ENCODE data around the gene SLCO4A1.

Gene SLCO4A1

GRCh38 chr20:62642051-62642665 lies at the start of gene SLCO4A1:
Gene SLCO4A1, plus strand, starts transcription at chr20:62642503. Its CDS starts 13,952 bp downstream, at chr20:62656455.
- DNase-seq, result peak; percentile 69

- DNase-seq, result no peak
These were observed 49.7 kb upstream of the SLCO4A1 start for GRCh38 chr20:62592506-62593177.

GRCh38 chr20:62593616-62594015 lies 48.7 kb upstream of the SLCO4A1 start:
- no peak for DNase-seq

- DNase-seq, result no peak
These were observed 47.2 kb upstream of the SLCO4A1 start for GRCh38 chr20:62595069-62595468.

- no peak for DNase-seq
These were observed 46.8 kb upstream of the SLCO4A1 start for GRCh38 chr20:62595491-62595890.

GRCh38 chr20:62596486-62596885 lies 45.8 kb upstream of the SLCO4A1 start:
- no peak for DNase-seq

- DNase-seq, result no peak
These were observed 45.4 kb upstream of the SLCO4A1 start for GRCh38 chr20:62596921-62597320.

GRCh38 chr20:62597416-62598115 lies 44.7 kb upstream of the SLCO4A1 start:
- no peak for DNase-seq

- DNase-seq, result peak; percentile 74
These were observed 43.5 kb upstream of the SLCO4A1 start for GRCh38 chr20:62598761-62599194.

- no peak for DNase-seq
These were observed 42.8 kb upstream of the SLCO4A1 start for GRCh38 chr20:62599216-62600110.

GRCh38 chr20:62601172-62601571 lies 41.1 kb upstream of the SLCO4A1 start:
- no peak for DNase-seq

GRCh38 chr20:62601714-62602113 lies 40.6 kb upstream of the SLCO4A1 start:
- no peak for DNase-seq

- no peak for DNase-seq
These were observed 39.8 kb upstream of the SLCO4A1 start for GRCh38 chr20:62602550-62602949.

- peak; percentile 66 for DNase-seq
These were observed 39.0 kb upstream of the SLCO4A1 start for GRCh38 chr20:62603021-62603906.

GRCh38 chr20:62603907-62604785 lies 38.2 kb upstream of the SLCO4A1 start:
- DNase-seq, result no peak

GRCh38 chr20:62604796-62605195 lies 37.5 kb upstream of the SLCO4A1 start:
- no peak for DNase-seq

- no peak for DNase-seq
These were observed 36.9 kb upstream of the SLCO4A1 start for GRCh38 chr20:62605236-62605943.

- no peak for DNase-seq
These were observed 36.3 kb upstream of the SLCO4A1 start for GRCh38 chr20:62606016-62606415.

- DNase-seq, result no peak
These were observed 35.6 kb upstream of the SLCO4A1 start for GRCh38 chr20:62606551-62607201.

Measured in OCI-M1 (cell line).